Brain microvascular endothelial cell (primary cell): ENCODE measurements around the gene EYA2.

Source experiments
- DNase-seq: peaks from one replicate; pipeline ENCODE4 v3.0.0-alpha.2; 2020
- H3K27ac ChIP-seq: fragments of 250-450 bp; sonication (Bioruptor Pico); 2 replicates; pipeline ENCODE4 v1.5.1; 2020; ENCODE audit warnings: mild to moderate bottlenecking, moderate library complexity
- H3K27me3 ChIP-seq: fragments of 250-450 bp; sonication (Bioruptor Pico); replicated peaks from 2 replicates; pipeline ENCODE4 v1.5.1; 2020; ENCODE audit warnings: mild to moderate bottlenecking
- H3K36me3 ChIP-seq: fragments of 250-450 bp; sonication (Bioruptor Pico); replicated peaks from 2 replicates; pipeline ENCODE4 v1.5.1; 2020; ENCODE audit warnings: mild to moderate bottlenecking
- H3K4me3 ChIP-seq: 2 replicates; pipeline ENCODE4 v1.5.1; 2011; ENCODE audit warnings: low read depth, mild to moderate bottlenecking, control low read depth, low read length, moderate library complexity
- in situ Hi-C: cut with HindIII; loops from 2 replicates; pipeline ENCODE4 v1.10.0; 2017; ENCODE audit warnings: low sequenced_read_pairs, low pct_ligation_motif_present
- TF ChIP-seq, protein P1 (sequence below): IDR thresholded peaks from 2 replicates; pipeline ENCODE4 v1.5.1; 2011; ENCODE audit warnings: low read depth, mild to moderate bottlenecking, moderate library complexity, low read length, control low read depth, inconsistent platforms; ENCODE audit errors: missing control alignments

Gene EYA2

DNA sequence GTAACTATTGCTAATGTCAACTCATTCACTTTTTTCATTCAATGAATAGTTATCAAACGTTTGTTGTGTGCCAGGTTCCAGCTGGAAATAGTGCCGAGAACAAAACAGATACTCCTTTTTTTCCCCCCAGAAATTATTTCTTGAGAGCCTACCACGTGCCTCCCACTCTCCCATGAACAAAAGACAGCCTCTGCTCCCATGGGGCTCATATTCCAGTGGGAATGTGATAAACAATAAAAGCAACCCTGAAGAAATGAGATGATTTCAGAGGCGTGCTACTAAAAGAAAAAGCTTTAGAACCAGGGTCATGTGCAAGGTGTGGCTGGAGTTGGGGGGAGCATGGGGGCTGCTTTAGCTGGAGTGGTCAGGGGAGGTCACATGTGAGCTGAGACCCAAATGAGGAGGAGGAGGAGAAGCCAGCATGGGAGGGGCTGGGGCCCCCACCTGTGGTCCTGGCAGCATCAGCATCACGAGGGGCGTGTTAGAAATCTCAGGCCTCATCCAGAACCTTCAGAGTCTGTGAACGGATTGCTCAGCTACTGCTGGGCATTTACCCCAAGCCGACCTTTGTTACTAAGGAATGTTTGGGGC is 157.4 kb downstream of the EYA2 start:
- H3K4me3 ChIP-seq, result no peak overlapping the region
- H3K36me3 ChIP-seq, result no peaks in the 10 kb centered on the region
- TF ChIP-seq, protein P1, sequence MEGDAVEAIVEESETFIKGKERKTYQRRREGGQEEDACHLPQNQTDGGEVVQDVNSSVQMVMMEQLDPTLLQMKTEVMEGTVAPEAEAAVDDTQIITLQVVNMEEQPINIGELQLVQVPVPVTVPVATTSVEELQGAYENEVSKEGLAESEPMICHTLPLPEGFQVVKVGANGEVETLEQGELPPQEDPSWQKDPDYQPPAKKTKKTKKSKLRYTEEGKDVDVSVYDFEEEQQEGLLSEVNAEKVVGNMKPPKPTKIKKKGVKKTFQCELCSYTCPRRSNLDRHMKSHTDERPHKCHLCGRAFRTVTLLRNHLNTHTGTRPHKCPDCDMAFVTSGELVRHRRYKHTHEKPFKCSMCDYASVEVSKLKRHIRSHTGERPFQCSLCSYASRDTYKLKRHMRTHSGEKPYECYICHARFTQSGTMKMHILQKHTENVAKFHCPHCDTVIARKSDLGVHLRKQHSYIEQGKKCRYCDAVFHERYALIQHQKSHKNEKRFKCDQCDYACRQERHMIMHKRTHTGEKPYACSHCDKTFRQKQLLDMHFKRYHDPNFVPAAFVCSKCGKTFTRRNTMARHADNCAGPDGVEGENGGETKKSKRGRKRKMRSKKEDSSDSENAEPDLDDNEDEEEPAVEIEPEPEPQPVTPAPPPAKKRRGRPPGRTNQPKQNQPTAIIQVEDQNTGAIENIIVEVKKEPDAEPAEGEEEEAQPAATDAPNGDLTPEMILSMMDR, result no peak
- H3K27me3 ChIP-seq, result peaks cover 9% of the 10 kb centered on the region
- H3K27ac ChIP-seq, result no peak overlapping the region
- in situ Hi-C loops, result no loop called here
- no peak for DNase-seq

DNA sequence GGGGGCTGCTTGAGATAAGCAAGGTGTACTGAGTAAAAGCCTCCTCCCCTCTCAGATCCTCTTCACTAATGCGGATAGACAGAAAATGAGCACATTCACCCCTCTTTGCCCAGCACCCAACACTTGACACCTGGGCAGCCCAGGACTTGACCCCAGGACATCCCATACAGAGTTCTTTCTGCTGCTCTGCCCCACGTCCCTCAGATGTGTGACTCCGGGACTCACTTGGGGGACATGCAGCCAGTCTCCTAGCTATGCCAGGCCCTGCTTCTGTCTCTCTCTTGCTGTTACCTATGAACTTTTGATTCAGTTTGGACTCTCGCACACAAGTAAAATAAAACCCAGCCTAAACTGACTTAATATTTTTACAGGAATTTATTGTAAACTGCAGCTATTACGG is 159.9 kb downstream of the EYA2 start:
- Histone ChIP-seq H3K27ac (no peak overlapping the region), H3K36me3 (no peaks in the 10 kb centered on the region), H3K27me3 (peaks cover 9% of the 10 kb centered on the region), H3K4me3 (no peak overlapping the region)
- TF ChIP-seq, protein P1, result no peak
- DNase-seq, result no peak
- in situ Hi-C loops, result no loop called here

DNA sequence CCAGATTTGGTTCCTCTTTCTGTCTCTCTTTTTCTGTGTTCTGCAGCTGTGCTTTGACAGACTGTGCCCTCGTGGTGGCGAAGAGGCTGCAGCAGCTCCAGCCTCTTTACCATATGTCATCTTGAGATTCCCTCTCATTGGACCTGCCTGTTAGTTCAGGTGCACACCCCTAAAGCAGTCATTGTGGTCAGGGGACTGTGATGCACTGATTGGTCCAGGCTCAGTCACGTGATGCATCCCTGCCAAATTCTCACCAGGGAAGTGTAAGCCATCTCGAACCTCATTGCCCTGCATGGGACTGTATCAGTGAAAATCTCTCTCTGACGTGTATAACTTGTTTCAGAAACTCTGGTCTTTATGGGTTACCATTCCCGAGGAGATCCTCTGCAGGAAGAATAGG is 160.3 kb downstream of the EYA2 start:
- H3K27ac ChIP-seq, result no peak overlapping the region
- in situ Hi-C loops, result no loop called here
- DNase-seq, result no peak
- TF ChIP-seq, protein P1, result no peak
- peaks cover 9% of the 10 kb centered on the region for H3K27me3 ChIP-seq
- no peak overlapping the region for H3K4me3 ChIP-seq
- no peaks in the 10 kb centered on the region for H3K36me3 ChIP-seq

DNA sequence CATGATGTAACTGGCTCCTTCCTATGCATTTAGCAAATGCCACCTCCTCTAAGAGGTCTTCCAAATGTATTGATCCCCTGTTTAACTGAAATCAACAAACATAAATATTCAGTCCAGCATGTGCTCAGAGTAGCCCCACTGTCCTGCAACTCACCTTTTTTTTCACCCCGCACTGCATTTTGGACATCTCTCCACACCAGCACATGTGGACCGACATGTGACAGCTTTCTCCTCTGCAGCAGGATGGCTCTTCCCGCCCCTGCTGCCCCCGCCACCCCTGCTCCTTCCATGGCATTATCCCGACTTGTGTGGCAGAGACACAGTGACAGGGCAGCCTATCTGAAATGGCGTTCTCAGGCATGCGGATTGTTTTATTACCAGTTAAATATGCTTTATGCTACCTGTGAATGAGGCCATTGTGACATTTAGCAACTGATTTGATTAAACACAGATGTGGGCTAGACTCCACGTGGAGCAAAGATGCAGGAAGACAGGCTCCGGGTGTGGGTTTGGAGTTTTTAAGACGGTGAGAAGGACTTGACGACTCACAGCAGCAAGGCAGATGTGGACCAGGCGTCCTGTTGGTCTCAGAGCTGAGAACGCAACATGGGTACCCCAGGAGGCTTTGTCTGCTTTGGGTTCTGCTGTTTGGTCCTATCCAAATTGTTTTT is 161.2 kb downstream of the EYA2 start:
- no peak overlapping the region for H3K4me3 ChIP-seq
- H3K27me3 ChIP-seq, result peaks cover 7% of the 10 kb centered on the region
- no peak overlapping the region for H3K27ac ChIP-seq
- H3K36me3 ChIP-seq, result no peaks in the 10 kb centered on the region
- no peak for DNase-seq
- TF ChIP-seq, protein P1, result no peak
- in situ Hi-C loops, result no loop called here

DNA sequence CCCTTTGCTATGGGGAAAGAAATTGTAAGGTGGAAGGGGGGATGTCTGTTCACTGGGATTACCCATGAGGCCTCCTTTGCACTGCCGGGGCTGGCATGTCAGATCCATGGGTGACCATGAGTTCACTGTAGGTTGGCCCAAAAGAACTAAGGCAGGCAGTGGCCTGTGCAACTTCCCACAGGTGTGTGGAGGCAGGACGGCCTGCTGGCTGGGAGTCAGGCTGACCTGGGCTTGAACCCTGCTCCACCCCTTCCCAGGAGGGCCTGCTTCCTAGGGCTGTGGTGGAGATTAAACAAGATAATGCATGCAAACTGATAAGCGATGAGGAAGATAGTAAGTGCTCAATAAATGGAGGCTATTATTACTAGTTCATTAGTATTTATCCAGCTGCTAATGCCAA is 163.0 kb downstream of the EYA2 start:
- in situ Hi-C loops, result no loop called here
- DNase-seq, result no peak
- H3K27me3 ChIP-seq, result peaks cover 7% of the 10 kb centered on the region
- H3K27ac ChIP-seq, result no peak overlapping the region
- H3K4me3 ChIP-seq, result no peak overlapping the region
- TF ChIP-seq, protein P1, result no peak
- H3K36me3 ChIP-seq, result no peaks in the 10 kb centered on the region

DNA sequence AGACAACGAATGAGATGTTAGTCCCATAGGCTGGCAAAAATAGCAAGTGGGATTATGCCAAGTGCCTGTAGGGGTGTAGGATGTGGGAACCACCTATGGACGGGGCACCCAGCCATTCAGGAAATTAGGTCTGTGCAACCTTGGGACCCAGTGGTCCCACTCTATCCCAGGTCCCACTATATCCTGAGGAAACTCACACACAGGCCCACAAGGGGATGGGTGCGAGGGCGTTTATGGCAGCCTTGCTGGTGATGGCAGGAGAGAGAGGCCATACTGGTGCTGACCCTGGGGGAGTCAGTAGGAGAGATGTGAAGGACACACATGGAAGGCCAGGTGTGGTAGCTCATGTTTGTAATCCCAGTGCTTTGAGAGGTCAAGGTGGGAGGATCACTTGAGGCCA is 163.6 kb downstream of the EYA2 start:
- DNase-seq, result no peak
- H3K4me3 ChIP-seq, result no peak overlapping the region
- TF ChIP-seq, protein P1, result no peak
- no peak overlapping the region for H3K27ac ChIP-seq
- in situ Hi-C loops, result no loop called here
- peaks cover 7% of the 10 kb centered on the region for H3K27me3 ChIP-seq
- no peaks in the 10 kb centered on the region for H3K36me3 ChIP-seq
